AG04449 (cell line): ENCODE data around the gene PZP.

Experiments
- CTCF ChIA-PET: fragments of 350-600 bp; formaldehyde crosslinking; extraction: SDS; loops from one replicate; lab custom pipeline; 2021; ENCODE audit warnings: antibody characterized with exemption; lab: Yijun Ruan, JAX
- POLR2A ChIA-PET: fragments of 400-600, 350-600 bp; formaldehyde crosslinking; extraction: SDS; loops from one replicate; lab custom pipeline; 2020; ENCODE audit warnings: antibody characterized with exemption, inconsistent platforms; lab: Yijun Ruan, JAX
- DNase-seq: peaks from one replicate; pipeline ENCODE4 v3.0.0-alpha.2; 2010; ENCODE audit warnings: low read depth, low spot score
- H3K4me3 ChIP-seq: 2 replicates; pipeline ENCODE4 v1.5.1; 2011; ENCODE audit warnings: low read depth, mild to moderate bottlenecking, control low read depth, low read length
- TF ChIP-seq, protein P1 (sequence below): IDR thresholded peaks from one replicate; pipeline ENCODE4 v1.5.1; 2011; ENCODE audit warnings: mild to moderate bottlenecking, moderate library complexity, low read length, control low read depth, inconsistent platforms; ENCODE audit not compliant: insufficient read depth; ENCODE audit errors: missing control alignments

Gene PZP

GRCh38 chr12:9122091-9122609 is 86.0 kb downstream of the PZP start:
- DNase-seq, result no peak
- no peak overlapping the region for H3K4me3 ChIP-seq
- TF ChIP-seq, protein P1, sequence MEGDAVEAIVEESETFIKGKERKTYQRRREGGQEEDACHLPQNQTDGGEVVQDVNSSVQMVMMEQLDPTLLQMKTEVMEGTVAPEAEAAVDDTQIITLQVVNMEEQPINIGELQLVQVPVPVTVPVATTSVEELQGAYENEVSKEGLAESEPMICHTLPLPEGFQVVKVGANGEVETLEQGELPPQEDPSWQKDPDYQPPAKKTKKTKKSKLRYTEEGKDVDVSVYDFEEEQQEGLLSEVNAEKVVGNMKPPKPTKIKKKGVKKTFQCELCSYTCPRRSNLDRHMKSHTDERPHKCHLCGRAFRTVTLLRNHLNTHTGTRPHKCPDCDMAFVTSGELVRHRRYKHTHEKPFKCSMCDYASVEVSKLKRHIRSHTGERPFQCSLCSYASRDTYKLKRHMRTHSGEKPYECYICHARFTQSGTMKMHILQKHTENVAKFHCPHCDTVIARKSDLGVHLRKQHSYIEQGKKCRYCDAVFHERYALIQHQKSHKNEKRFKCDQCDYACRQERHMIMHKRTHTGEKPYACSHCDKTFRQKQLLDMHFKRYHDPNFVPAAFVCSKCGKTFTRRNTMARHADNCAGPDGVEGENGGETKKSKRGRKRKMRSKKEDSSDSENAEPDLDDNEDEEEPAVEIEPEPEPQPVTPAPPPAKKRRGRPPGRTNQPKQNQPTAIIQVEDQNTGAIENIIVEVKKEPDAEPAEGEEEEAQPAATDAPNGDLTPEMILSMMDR, result no peak
- POLR2A ChIA-PET, result no interaction called here
- CTCF ChIA-PET, result no interaction called here

DNA sequence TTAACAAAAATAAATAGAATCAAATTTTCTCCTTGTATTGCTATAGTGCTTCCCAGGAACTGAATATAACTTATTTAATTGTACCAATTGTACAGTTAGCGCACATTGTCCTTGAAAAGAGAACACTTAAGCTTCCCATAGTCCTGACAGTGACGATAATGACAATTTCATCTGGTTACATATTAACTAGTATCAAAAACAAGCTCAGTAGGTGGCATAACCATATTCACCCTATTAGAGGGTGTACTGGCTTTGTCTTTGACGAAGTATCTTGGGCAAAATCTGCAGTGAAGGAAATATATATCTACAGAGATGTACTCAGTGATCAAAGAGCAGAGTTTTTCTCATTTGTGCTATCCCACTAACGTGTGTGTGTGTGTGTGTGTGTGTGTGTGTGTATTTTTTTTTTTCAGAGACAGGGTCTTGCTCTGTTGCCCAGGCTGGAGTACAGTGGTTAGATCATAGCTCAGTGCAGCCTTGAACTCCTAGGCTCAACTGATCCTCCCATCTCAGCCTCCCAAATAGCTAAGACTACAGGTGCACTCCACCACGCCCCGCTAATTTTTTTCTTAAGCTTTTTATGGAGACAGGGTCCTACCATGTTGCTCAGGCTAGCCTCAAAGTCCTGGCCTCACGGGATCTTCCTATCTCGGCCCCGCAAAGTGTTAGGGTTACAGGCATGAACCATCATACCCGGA is 87.6 kb downstream of the PZP start:
- no peak for DNase-seq
- no peak overlapping the region for H3K4me3 ChIP-seq
- POLR2A ChIA-PET, result no interaction called here
- TF ChIP-seq, protein P1, result no peak
- CTCF ChIA-PET, result interaction anchor here (1.2 kb wide), 1 partner anchor 10 kb away, joined by 3 read pairs; no protein-coding TSS in a partner anchor

GRCh38 chr12:9118158-9118557 is 90.0 kb downstream of the PZP start:
- H3K4me3 ChIP-seq, result no peak overlapping the region
- POLR2A ChIA-PET, result no interaction called here
- CTCF ChIA-PET, result no interaction called here
- DNase-seq, result no peak
- TF ChIP-seq, protein P1, result no peak

DNA sequence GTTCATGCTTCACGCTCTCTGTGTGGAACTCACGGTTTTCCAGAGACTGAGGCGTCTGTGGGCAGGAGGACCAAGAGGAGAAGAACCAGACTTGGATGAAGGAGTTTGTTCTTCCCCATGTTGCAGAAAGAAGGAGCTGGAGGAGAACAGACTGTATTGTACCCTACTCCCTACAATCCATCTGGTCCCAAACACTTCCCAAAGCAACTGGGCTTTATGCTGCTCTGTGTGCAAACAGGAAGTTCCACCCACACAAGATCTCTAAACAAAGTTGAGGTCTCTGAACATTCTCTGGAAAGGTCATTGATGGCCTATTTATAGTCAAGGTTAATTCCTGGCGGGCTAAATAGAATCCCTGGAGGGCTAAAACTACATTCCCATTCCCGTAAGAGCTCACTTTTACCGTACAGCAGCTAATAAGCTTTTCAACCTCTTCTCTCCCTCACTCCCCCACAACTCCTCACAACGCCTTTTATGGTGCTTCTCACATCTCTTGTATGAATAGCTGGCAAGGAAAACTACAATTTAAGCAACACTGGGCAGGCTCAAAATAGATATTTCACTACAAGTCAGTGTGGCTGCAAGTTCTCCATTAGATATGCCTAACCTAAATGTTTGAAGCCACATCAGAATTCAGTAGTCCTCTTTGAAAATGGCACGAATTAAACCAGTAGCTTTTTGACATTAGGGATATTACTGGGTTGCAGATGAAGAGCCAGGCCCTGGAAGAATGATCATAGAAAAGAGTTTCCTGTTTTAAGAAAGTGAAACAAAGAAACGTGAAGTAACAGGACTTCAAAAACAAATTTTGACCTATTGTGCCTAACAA is 92.2 kb downstream of the PZP start, which contains the start of gene A2M:
Gene A2M (minus strand): TSS at position 189 of the 829 bp plus-strand sequence. CDS start 70 bp downstream, at position 119.
- CTCF ChIA-PET, result interaction anchor here (0.6 kb wide), 1 partner anchor 507 kb away, joined by 3 read pairs; no protein-coding TSS in a partner anchor
- no peak for DNase-seq
- POLR2A ChIA-PET, result no interaction called here
- no peak within 1 kb of the TSS for H3K4me3 ChIP-seq
- TF ChIP-seq, protein P1, result no peak

- H3K4me3 ChIP-seq, result no peak overlapping the region
- TF ChIP-seq, protein P1, result no peak
- no peak for DNase-seq
- POLR2A ChIA-PET, result no interaction called here
- CTCF ChIA-PET, result no interaction called here
Observed at GRCh38 chr12:9114946-9115345, 93.2 kb downstream of the PZP start.

- no peak overlapping the region for H3K4me3 ChIP-seq
- CTCF ChIA-PET, result no interaction called here
- TF ChIP-seq, protein P1, result no peak
- no peak for DNase-seq
- POLR2A ChIA-PET, result no interaction called here
Observed at GRCh38 chr12:9113987-9114309, 94.2 kb downstream of the PZP start.
